ENCODE measurements around the gene TRPM4. TPM values are rescaled to one million over a fixed set of nuclear protein-coding genes. Genes with fewer than 3 reads are reported as not detected.

TRPM4 gene
- total RNA-seq (2013; cell fraction: nucleolus; rRNA removed) = not detected in 2 replicates
- total RNA-seq (2014; rRNA removed) (0.54 TPM in 1 of 2 replicates, not detected in the other), total RNA-seq (2014; rRNA removed; fragmentation: Illumina TruSeq; extraction: Trizol) (not detected in 2 replicates), total RNA-seq (2021) (0.10 and 0.32 TPM in 2 replicates), polyA plus RNA-seq (2011; rRNA removed) (0.14 TPM in 1 of 2 replicates, not detected in the other), polyA plus RNA-seq (2014; fragmentation: Illumina TruSeq; extraction: Trizol) (not detected in 2 replicates), polyA plus RNA-seq (2014; fragmentation: Nextera tagmentation; extraction: Ambion mirVana) (not detected), polyA plus RNA-seq (2014; rRNA removed) (0.64 TPM in 1 of 2 replicates, not detected in the other), polyA plus RNA-seq (2016; fragmentation: Nextera tagmentation; extraction: Ambion mirVana) (under 1 TPM in 1 of 2 experiments, not detected in 1; 0.15 TPM), polyA minus RNA-seq (2011; rRNA and poly(A)+ RNA removed) (not detected in 2 replicates), Bru-seq, nascent RNA (percentile 14 among the genes with signal in this experiment), BruChase-seq, experiment 1, labeled RNA remaining after a 6-hour chase (percentile 8 among the genes with signal in this experiment), BruChase-seq, experiment 2, labeled RNA remaining after a 2-hour chase (percentile 15 among the genes with signal in this experiment)
- not detected for polyA plus RNA-seq (2011; ENCODE audit: low read depth)
- polyA plus RNA-seq (2011; cell fraction: cytosol; rRNA removed) = not detected in 2 replicates
- polyA plus RNA-seq (2011; cell fraction: nucleus; rRNA removed) = 0.04 TPM in 1 of 2 replicates, not detected in the other
- polyA plus RNA-seq (2012) = 0.03 TPM in 1 of 2 replicates, not detected in the other
- not detected in 2 replicates for polyA minus RNA-seq (2011; cell fraction: cytosol; rRNA and poly(A)+ RNA removed)
- polyA minus RNA-seq (2011; cell fraction: nucleus; rRNA and poly(A)+ RNA removed) = not detected in 2 replicates
- long read RNA-seq, experiment 1 = 0 reads
- long read RNA-seq, experiment 2 = 0 reads

- ChIA-PET RAD21 (ENCODE audit: unreplicated experiment) (no interaction called here), SMC1A (ENCODE audit: uncharacterized antibody, unreplicated experiment) (no interaction called here), CTCF (no interaction called here), POLR2A (no interaction called here)
- in situ Hi-C loops (cut with MboI) = no loop called here
- no peaks in the 10 kb centered on the region; the same call in 2 of the 3 replicates for H3K9me3 ChIP-seq (replicated peaks; ENCODE audit: control insufficient read depth, insufficient read depth, low read length)
- no peak for FAIRE-seq
- no peaks in the 10 kb centered on the region for H3K4me1 ChIP-seq (ENCODE audit: control insufficient read depth, insufficient read depth, low read length)
- intact Hi-C loops (cut with micrococcal nuclease; ENCODE audit: unreplicated experiment) = no loop called here
- H3K4me2 ChIP-seq (ENCODE audit: control insufficient read depth, insufficient read depth) = no peak within 1 kb of the TSS
- H3K4me3 ChIP-seq = no peak within 1 kb of the TSS
- peak; percentile 73 for ATAC-seq
- no peak within 1 kb of the TSS for H2AFZ ChIP-seq (ENCODE audit: control insufficient read depth, low read depth, low read length)
- no peak within 1 kb of the TSS for H3K9ac ChIP-seq (ENCODE audit: control insufficient read depth, insufficient read depth, low read length)
- peaks cover 0 to 5% of the 10 kb centered on the region in 2 experiments; a peak in 3 of 4 replicates for H3K27me3 ChIP-seq (replicated peaks in 1 of 2; ENCODE audit: control insufficient read depth in 2 of 2, insufficient read depth in 2 of 2, low read length in 1 of 2)
- no peaks in the 10 kb centered on the region for H4K20me1 ChIP-seq (ENCODE audit: control insufficient read depth, insufficient read depth)
- no TSS peak for BruUV-seq (replicated peaks)
- 17% methylated on average over 39 of the region's 41 CpGs for WGBS (ENCODE audit: insufficient coverage, insufficient replicate concordance, low lambda C conversion rate, missing lambda C conversion rate)
- H3K27ac ChIP-seq (ENCODE audit: control insufficient read depth, insufficient read depth) = no peak within 1 kb of the TSS
- no peaks in the 10 kb centered on the region for H3K36me3 ChIP-seq (ENCODE audit: control insufficient read depth in 2 of 2, insufficient read depth in 2 of 2, low read length in 1 of 2)
- DNase-seq (ENCODE audit: low read depth, low spot score) = no peak
- no peaks in the 10 kb centered on the region for H3K79me2 ChIP-seq (ENCODE audit: control insufficient read depth, insufficient read depth, low read length)
- no peak for TF ChIP-seq HDAC2 (IDR thresholded peaks at IDR 0.05)
- no peak for TF ChIP-seq MEF2A (IDR thresholded peaks at IDR 0.05; ENCODE audit: insufficient read depth, low read depth, low read length)
- no peak for TF ChIP-seq MEF2B (IDR thresholded peaks at IDR 0.05; ENCODE audit: partially characterized antibody, poor library complexity, severe bottlenecking)
- no peak for TF ChIP-seq SRF (IDR thresholded peaks at IDR 0.05; ENCODE audit: low read depth in 2 of 2, low read length in 2 of 2)
- TF ChIP-seq KAT2A (conservative IDR thresholded peaks at IDR 0.05; ENCODE audit: control insufficient read depth, low read depth, low read length) = no peak
- no peak for TF ChIP-seq ZNF207 (IDR thresholded peaks at IDR 0.05; ENCODE audit: borderline replicate concordance)
- no peak for TF ChIP-seq E2F4 (IDR thresholded peaks at IDR 0.05; ENCODE audit: low read depth, low read length)
- TF ChIP-seq MTA3 (IDR thresholded peaks at IDR 0.05; ENCODE audit: borderline replicate concordance, low read length) = no peak
- TF ChIP-seq LARP7 (IDR thresholded peaks at IDR 0.05) = no peak
- TF ChIP-seq CUX1 (IDR thresholded peaks at IDR 0.05; ENCODE audit: insufficient replicate concordance, low read depth, low read length) = no peak
- TF ChIP-seq IRF3 (IDR thresholded peaks at IDR 0.05) = no peak
- TF ChIP-seq ATF7 (IDR thresholded peaks at IDR 0.05; ENCODE audit: low read depth) = no peak
- no peak for TF ChIP-seq ESRRA (IDR thresholded peaks at IDR 0.05; ENCODE audit: low read length)
- TF ChIP-seq JUNB (IDR thresholded peaks at IDR 0.05) = no peak
These were observed at the start of gene TRPM4 for GRCh38 chr19:49157445-49158224. Gene TRPM4 (plus strand): TSS chr19:49157792. CDS start chr19:49157867, 75 bp downstream.
